Activated T-helper 1 cell treated with anti-CD3 and anti-CD28 coated beads, Interleukin-2, amount 50 U/mL, for 16 hours (primary cell): ENCODE measurements around the gene KNOP1.
A peak's percentile ranks its signal among the peaks of the same experiment; 100 is the strongest.

Experiments
- DNase-seq, 2 donors: peaks; one replicate each; pipeline ENCODE4 v3.0.0-alpha.2; 2020; ENCODE audit warnings: low read depth in 1 of 2, low spot score in 1 of 2

The KNOP1 gene

DNA sequence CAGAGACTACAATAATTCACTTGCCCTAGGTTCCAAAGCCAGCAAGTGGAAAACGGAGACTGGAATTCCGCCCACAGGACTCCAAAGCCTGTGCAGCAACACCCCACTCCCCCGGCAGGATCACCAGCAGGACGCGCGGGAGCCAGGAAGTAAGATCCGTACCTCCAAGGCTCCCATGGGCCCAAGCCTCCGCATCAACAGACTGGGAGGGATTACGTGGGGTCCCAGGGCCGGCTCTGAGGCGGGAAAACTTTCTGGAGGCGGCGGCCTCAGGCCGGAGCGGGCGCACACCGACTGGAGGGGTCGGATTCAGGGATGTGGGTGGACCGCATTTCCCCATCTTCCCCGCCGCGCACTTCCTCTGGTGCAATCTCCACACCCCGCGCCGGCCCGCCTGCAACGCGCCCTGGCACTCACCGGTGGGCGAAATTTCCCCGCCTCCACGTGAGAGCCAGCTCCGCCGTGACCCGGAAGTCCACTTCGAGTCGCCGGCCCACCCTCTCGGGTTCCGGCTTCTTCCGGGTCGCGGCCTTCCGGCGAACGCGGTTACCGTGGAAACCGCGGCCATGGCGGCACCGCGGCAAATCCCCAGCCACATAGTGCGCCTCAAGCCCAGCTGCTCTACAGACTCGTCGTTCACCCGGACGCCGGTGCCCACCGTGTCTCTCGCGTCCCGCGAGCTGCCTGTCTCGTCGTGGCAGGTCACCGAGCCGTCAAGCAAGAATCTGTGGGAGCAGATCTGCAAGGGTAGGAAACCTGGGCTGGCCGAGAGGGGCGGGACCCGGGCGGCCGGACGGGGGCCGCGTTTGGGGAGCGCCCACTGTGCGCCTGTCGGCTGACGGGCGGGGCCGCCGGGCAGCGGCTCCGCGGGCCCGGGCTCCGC lies at the start of gene KNOP1, which contains the start of gene IQCK:
TSS of gene KNOP1 (minus strand) at position 487 of the 883 bp plus-strand sequence. CDS start 3,192 bp downstream, outside the sequence.
TSS of gene IQCK (plus strand) at position 531 of the 883 bp plus-strand sequence. CDS start at position 567, 36 bp downstream.
- DNase-seq: peak; percentile 64 to 89

- DNase-seq: no peak
Measured at GRCh38 chr16:19767497-19767896, 49.5 kb upstream of the KNOP1 start.

- no peak for DNase-seq
Measured at GRCh38 chr16:19766988-19767387, 49.0 kb upstream of the KNOP1 start.

GRCh38 chr16:19766554-19766884 lies 48.5 kb upstream of the KNOP1 start:
- no peak for DNase-seq

DNA sequence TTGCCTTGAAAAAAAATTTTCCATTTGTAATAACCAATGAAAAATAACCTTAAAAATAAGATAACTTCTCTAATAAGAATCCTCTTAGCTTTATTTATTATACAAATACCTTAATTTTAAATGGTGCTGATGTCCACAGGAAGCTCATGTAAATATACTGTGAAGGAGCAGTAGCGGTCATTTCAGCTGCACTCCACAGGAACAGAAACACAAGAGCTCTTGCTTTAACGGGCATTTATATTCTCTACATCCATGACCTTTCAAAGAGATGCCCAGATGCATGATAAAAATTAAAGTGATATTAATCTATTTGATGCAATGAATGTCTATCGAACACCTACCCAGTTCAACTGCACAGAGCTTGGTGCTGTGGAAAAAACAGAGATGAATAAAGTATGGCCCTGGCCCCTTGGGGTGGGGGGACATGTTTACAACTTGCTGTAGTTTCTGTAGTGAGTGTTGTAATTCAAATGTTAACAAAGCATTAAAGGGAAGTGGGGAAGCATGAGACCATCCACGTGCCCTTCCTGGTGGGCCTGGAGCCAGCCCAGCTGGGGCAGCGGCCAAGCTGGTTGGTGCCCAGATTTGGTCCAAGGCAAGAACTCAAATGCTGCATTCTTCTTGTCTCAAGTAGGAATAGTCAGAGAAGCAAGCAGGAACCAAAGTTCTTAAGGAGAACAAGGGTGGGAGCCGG lies 48.0 kb upstream of the KNOP1 start:
- DNase-seq: no peak

DNA sequence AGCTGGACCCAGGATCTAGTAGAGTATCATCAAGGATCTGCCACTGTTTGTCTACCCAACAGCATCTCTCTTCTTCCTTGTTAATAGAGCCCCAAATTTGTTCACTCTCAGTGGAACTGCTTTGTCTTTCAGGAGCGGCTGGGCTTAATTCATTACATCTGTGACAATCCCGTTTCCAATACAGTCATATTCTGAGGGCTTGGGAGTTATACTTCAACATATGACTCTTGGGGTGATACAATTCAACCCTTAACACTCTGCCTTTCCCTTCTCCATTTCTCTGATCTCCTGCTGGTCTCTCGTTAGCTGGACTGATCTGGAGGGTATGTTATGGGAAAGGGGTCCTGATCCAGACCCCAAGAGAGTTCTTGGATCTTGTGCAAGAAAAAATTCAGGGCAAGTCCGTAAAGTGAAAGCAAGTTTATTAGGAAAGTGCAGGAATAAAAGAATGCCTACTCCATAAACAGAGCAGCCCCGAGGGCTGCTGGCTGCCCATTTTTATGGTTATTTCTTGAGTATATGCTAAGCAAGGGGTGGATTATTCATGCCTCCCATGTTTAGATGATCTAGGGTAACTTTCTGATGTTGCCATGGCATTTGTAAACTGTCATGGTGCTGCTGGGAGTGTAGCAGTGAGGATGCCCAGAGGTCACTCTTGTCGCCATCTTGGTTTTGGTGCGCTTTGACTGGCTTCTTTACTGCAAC lies 42.5 kb upstream of the KNOP1 start:
- DNase-seq: no peak

DNA sequence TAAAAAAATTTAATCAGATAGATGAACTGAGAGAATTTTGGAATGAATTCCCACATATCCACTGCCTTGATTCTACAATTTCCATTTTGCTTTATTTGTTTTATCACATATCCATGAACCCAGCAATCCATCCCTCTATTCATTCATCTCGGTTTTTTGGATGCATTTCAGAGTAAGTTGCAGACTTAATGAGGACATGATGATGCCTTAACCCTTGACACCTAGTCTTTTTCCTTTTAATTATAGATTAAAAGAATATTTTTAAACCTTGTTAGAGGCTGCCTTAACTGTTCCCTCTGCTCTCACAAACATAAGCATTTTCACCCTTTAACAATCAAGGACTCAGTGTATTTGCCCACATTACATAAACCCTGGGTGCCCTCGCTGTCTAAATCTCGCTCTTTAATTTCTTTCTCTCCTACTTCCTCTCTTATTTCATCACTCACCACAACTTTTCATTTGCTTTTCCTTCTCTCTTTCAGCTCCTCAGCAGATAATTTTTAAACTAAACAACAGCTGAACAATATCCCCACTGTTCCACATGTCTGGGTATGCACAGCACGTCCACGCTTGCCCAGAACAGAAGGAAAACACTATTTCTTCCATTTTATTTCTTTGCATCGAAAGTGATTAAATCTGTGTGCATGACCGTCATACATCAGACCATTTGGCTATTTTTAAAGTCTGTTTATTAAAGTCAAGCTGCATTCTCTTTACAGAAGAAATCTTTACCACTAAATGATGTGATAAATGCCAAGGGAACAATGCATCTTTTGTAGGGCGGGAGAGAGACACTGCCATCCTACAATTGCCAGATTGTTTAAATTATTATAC lies 40.0 kb upstream of the KNOP1 start:
- DNase-seq: no peak

DNA sequence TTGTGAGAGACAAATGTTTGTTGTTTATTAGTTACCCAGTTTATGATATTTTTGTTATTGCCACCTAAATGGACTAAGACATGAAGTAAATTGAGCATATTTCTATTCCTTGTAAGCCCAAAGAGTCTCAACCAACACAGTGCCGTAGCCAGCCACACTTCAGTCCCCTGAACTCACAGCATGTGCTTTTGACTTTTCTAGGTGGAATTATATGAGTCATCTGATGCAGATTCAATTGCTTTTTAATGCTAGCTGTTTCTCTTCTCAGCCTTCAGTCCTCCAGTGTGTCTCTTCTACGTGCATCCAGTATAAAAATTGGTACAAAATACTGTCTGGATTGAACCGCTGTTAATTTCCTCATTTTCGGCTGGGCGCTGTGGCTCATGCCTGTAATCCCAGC lies 39.0 kb upstream of the KNOP1 start:
- no peak for DNase-seq

- DNase-seq: no peak
Measured at GRCh38 chr16:19755268-19755667, 37.2 kb upstream of the KNOP1 start.

GRCh38 chr16:19754644-19755036 lies 36.6 kb upstream of the KNOP1 start:
- no peak for DNase-seq

DNA sequence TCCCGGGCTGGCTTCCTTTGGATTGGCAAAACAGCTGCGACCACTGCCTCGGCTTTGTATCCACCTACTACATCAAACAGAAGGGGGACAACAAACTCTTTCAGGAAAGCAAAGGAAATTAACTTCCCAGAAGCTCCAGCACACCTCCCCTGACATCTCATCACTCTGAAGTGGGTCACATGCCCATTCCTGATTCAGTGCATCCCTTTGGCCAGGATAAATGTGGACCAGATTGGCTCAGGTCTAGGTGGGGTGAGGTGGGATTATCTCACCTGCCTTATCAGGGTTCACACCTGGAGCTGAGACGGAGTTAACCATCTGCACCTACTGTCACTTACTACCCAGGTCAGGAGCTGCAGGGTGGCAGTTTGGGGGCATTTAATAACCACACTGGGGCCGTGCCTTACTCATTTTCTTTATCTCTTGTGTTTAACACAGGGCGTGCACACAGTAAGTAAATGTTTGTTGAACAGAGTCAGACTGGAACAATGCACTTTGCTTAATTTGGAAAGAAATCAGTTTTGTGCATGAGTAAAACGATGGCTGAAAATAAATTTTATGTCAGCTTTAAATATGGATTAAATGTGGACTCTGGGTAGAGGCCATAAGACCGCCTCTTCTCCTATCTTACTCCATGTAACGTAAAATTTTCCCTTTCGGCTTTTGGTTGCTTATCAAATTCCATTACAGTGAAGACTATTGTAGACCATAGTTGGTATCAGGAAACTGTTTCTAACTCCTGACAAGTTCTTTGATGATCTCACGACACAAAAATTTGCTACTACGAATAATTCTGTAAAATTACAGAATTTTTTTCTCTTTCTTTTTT lies 36.0 kb upstream of the KNOP1 start:
- DNase-seq: no peak

DNA sequence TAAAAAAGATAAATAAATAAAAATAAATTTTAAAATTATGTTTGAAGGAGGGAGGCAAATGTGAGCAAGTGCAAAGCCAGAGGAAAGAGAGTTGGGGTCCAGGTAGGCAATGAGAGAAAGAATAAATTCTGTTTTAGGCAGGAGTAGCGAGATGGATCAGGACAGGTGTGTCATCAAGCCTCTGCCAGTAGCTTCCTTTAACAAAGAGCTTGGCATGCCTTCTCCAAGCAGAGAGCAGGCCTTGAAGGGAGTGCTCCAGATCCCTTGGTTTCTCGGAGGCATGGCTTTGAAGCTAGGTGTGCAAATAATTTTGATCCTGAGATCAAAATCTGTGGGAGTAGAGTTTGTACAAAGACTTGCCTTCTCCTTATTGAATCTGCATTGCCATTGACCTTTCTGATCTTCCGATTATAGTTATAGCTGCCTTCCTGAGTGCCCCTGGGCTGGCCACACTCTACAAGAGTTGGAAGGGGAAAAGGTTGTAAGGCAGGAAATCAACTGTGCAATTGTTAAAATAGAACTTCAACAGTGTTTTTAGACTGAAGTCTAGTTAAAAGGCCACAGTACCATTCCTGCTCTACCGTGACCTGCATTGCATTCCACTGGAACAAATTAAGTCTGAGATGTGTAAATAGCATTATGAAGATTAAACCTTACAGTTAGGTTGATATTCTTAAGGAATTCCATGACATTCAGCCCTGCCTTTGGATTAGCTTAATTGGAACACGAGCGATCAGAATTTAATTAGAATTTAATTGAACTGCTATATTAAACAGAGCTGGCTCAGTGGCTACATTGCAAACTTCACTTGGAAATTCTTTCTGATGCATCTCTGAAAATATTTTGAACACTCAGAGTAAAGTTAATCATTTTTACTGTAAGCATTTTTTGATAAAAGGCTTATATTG lies 33.7 kb upstream of the KNOP1 start:
- no peak for DNase-seq

- DNase-seq: no peak
Measured at GRCh38 chr16:19749571-19750080, 31.6 kb upstream of the KNOP1 start.

- no peak for DNase-seq
Measured at GRCh38 chr16:19748389-19749168, 30.6 kb upstream of the KNOP1 start.

GRCh38 chr16:19746561-19746960 lies 28.5 kb upstream of the KNOP1 start:
- DNase-seq: no peak

GRCh38 chr16:19745286-19746010 lies 27.4 kb upstream of the KNOP1 start:
- no peak for DNase-seq

- DNase-seq: no peak
Measured at GRCh38 chr16:19744670-19745069, 26.6 kb upstream of the KNOP1 start.
